Measurements from ENCODE around the gene IL37. TPM values are rescaled to one million over a fixed set of nuclear protein-coding genes. Genes with fewer than 3 reads are reported as not detected.
"Not testable (repeated sequence)": the region's sequence is repeated elsewhere in the genome, so short reads cannot be mapped to it uniquely, and the experiment has no call there.

IL37 gene
- total RNA-seq, 2 donors from 2014 or later, result not detected

- 73 to 80% methylated on average over 6 to 7 of the region's 8 CpGs for whole genome bisulfite sequencing, 2 experiments (ENCODE audit: insufficient coverage in 1 of 2, insufficient read length in 1 of 2)
- Histone ChIP-seq H3K4me1 (ENCODE audit: control insufficient read depth, insufficient read depth, low read length) (peaks cover 3% of the 10 kb centered on the region), H3K4me3 (ENCODE audit: low read length) (no peak overlapping the region), H3K27me3 (ENCODE audit: control insufficient read depth, insufficient read depth, low read length, poor library complexity, severe bottlenecking) (no peaks in the 10 kb centered on the region), H3K27ac (ENCODE audit: low read depth, low read length) (no peak overlapping the region), H3K9me3 (ENCODE audit: control insufficient read depth, low read length) (no peaks in the 10 kb centered on the region), H3K9ac (ENCODE audit: extremely low read depth, low read length, poor library complexity, severe bottlenecking) (no peak overlapping the region), H3K36me3 (ENCODE audit: control insufficient read depth, insufficient read depth, low read length) (no peaks in the 10 kb centered on the region)
- TF ChIP-seq CTCF (conservative IDR thresholded peaks at IDR 0.05), result no peak
- Mint-ChIP-seq H3K9me3 (no peaks in the 10 kb centered on the region), H3K4me1 (peaks cover 9% of the 10 kb centered on the region), H3K4me3 (no peak overlapping the region), H3K27ac (no peak overlapping the region), H3K27me3 (ENCODE audit: insufficient read depth) (peaks cover 2% of the 10 kb centered on the region), H3K36me3 (ENCODE audit: low read depth) (no peaks in the 10 kb centered on the region)
- no peak for DNase-seq
These were observed 13.9 kb upstream of the IL37 start for GRCh38 chr2:112896909-112897623.

GRCh38 chr2:112897624-112897978 lies 13.4 kb upstream of the IL37 start:
- H3K4me1 Mint-ChIP-seq, result peaks cover 12% of the 10 kb centered on the region
- DNase-seq, result no peak
- H3K9ac ChIP-seq (ENCODE audit: extremely low read depth, low read length, poor library complexity, severe bottlenecking), result no peak overlapping the region
- H3K4me3 Mint-ChIP-seq, result no peak overlapping the region
- no peaks in the 10 kb centered on the region for H3K9me3 ChIP-seq (ENCODE audit: control insufficient read depth, low read length)
- no peaks in the 10 kb centered on the region for H3K27me3 ChIP-seq (ENCODE audit: control insufficient read depth, insufficient read depth, low read length, poor library complexity, severe bottlenecking)
- no peak overlapping the region for H3K27ac Mint-ChIP-seq
- WGBS, 2 experiments (ENCODE audit: insufficient coverage in 1 of 2, insufficient read length in 1 of 2), result 95% methylated on average over 3 of the region's 3 CpGs; no CpG with 5 or more reads in 1 of the 2 experiments
- peaks cover 4% of the 10 kb centered on the region for H3K4me1 ChIP-seq (ENCODE audit: control insufficient read depth, insufficient read depth, low read length)
- H3K4me3 ChIP-seq (ENCODE audit: low read length), result no peak overlapping the region
- TF ChIP-seq CTCF (conservative IDR thresholded peaks at IDR 0.05), result no peak
- H3K9me3 Mint-ChIP-seq, result no peaks in the 10 kb centered on the region
- peaks cover 2% of the 10 kb centered on the region for H3K27me3 Mint-ChIP-seq (ENCODE audit: insufficient read depth)
- no peak overlapping the region for H3K27ac ChIP-seq (ENCODE audit: low read depth, low read length)
- no peaks in the 10 kb centered on the region for H3K36me3 ChIP-seq (ENCODE audit: control insufficient read depth, insufficient read depth, low read length)
- H3K36me3 Mint-ChIP-seq (ENCODE audit: low read depth), result no peaks in the 10 kb centered on the region

GRCh38 chr2:112901431-112902065 lies 9.4 kb upstream of the IL37 start:
- H3K9me3 Mint-ChIP-seq; H3K9ac ChIP-seq (ENCODE audit: extremely low read depth, low read length, poor library complexity, severe bottlenecking); H3K27me3 Mint-ChIP-seq (ENCODE audit: insufficient read depth); DNase-seq; H3K27ac ChIP-seq (ENCODE audit: low read depth, low read length); H3K9me3 ChIP-seq (ENCODE audit: control insufficient read depth, low read length); H3K36me3 Mint-ChIP-seq (ENCODE audit: low read depth); H3K27me3 ChIP-seq (ENCODE audit: control insufficient read depth, insufficient read depth, low read length, poor library complexity, severe bottlenecking); H3K4me3 ChIP-seq (ENCODE audit: low read length); H3K4me3 Mint-ChIP-seq; H3K36me3 ChIP-seq (ENCODE audit: control insufficient read depth, insufficient read depth, low read length); H3K4me1 ChIP-seq (ENCODE audit: control insufficient read depth, insufficient read depth, low read length): not testable (repeated sequence)
- Mint-ChIP-seq H3K27ac (peak overlapping the region; percentile 41), H3K4me1 (peaks cover 15% of the 10 kb centered on the region)
- WGBS, 2 experiments (ENCODE audit: insufficient coverage in 1 of 2, insufficient read length in 1 of 2), result 71 to 90% methylated on average over 3 of the region's 3 CpGs
